PFSK-1 (cell line): ENCODE data around the gene ULBP2.

ENCODE experiments used
- POLR2AphosphoS5 ChIP-seq: IDR thresholded peaks from 2 replicates; pipeline ENCODE4 v1.6.1; 2012; ENCODE audit warnings: low read depth, mild to moderate bottlenecking, control low read depth, low read length, moderate library complexity
- SIN3A ChIP-seq: IDR thresholded peaks from 2 replicates; pipeline ENCODE4 v1.6.1; 2012; ENCODE audit warnings: mild to moderate bottlenecking, low read length, moderate library complexity, borderline replicate concordance; ENCODE audit not compliant: insufficient read depth
- TAF1 ChIP-seq: IDR thresholded peaks from 2 replicates; pipeline ENCODE4 v1.6.1; 2012; ENCODE audit warnings: low read length, control low read depth, borderline replicate concordance; ENCODE audit not compliant: insufficient read depth
- TF ChIP-seq, protein P1 (sequence below), 2 experiments: IDR thresholded peaks; 2 replicates each; pipeline versions ENCODE4 v1.6.1 to v1.8.0; 2011 to 2012; ENCODE audit warnings: low read depth in 2 of 2, low read length in 2 of 2, control low read depth in 1 of 2, inconsistent platforms in 1 of 2, mild to moderate bottlenecking in 1 of 2, moderate library complexity in 1 of 2; ENCODE audit not compliant: insufficient read depth in 1 of 2

- TF ChIP-seq SIN3A (no peak), POLR2AphosphoS5 (no peak), TAF1 (no peak)
- TF ChIP-seq, protein P1, sequence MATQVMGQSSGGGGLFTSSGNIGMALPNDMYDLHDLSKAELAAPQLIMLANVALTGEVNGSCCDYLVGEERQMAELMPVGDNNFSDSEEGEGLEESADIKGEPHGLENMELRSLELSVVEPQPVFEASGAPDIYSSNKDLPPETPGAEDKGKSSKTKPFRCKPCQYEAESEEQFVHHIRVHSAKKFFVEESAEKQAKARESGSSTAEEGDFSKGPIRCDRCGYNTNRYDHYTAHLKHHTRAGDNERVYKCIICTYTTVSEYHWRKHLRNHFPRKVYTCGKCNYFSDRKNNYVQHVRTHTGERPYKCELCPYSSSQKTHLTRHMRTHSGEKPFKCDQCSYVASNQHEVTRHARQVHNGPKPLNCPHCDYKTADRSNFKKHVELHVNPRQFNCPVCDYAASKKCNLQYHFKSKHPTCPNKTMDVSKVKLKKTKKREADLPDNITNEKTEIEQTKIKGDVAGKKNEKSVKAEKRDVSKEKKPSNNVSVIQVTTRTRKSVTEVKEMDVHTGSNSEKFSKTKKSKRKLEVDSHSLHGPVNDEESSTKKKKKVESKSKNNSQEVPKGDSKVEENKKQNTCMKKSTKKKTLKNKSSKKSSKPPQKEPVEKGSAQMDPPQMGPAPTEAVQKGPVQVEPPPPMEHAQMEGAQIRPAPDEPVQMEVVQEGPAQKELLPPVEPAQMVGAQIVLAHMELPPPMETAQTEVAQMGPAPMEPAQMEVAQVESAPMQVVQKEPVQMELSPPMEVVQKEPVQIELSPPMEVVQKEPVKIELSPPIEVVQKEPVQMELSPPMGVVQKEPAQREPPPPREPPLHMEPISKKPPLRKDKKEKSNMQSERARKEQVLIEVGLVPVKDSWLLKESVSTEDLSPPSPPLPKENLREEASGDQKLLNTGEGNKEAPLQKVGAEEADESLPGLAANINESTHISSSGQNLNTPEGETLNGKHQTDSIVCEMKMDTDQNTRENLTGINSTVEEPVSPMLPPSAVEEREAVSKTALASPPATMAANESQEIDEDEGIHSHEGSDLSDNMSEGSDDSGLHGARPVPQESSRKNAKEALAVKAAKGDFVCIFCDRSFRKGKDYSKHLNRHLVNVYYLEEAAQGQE (IDR thresholded peaks at IDR 0.05; ENCODE audit: insufficient read depth in 1 of 2, low read depth in 2 of 2, low read length in 2 of 2), result no peak
Observed at GRCh38 chr6:149942461-149942829, 631 bp downstream of the ULBP2 start.
